GM21390 (cell line): ENCODE results near the gene ZFPM1.
"Not testable (repeated sequence)": the region's sequence is repeated elsewhere in the genome, so short reads cannot be mapped to it uniquely, and the experiment has no call there.

Source experiments
- ATAC-seq: cut with Tn5 transposase; IDR thresholded peaks from one replicate; pipeline ENCODE4 v1.9.1; 2021; ENCODE audit not compliant: unreplicated experiment

Gene ZFPM1

DNA sequence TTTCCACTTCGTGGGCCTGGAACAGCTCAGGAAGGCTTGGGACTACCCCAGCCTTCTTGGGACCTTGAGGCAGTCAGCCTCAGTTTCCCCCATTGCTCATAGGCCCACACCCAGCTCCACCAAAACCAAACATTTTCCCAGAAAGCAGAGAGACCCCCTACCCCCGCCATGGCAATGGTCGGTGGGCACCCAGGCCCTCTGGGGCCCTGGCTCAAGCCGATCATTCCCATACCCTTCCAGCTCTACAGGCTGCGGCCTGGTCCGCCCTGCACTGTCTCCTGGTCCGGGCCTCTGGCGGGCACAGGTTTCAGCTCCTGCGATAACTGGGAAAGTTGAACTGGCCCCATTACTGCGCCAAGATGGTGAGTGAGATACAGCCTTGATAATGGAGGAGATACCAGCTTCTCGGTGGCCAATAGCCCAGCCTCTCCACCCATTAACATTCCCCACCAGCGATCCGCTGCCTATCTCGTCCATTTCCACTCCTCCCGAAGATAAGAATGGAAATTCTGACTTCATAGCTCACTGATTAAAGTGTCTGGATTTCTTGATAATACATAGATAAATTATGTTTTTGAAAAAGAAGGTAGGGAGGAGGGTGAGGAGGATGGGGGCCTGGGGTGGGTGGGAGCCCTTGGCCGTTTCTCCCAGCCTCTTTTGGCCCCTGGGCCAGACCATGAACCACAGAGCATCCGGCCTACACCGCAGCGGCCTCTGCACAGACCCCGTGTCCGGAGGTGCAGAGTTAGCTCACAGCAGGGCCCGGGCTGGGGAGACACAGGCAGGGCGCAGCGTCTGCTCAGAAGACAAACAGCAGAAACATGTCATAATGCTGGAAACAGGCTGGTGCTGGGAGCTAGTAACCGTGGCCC, 11.6 kb downstream of the ZFPM1 start:
- ATAC-seq = peak; percentile 56

DNA sequence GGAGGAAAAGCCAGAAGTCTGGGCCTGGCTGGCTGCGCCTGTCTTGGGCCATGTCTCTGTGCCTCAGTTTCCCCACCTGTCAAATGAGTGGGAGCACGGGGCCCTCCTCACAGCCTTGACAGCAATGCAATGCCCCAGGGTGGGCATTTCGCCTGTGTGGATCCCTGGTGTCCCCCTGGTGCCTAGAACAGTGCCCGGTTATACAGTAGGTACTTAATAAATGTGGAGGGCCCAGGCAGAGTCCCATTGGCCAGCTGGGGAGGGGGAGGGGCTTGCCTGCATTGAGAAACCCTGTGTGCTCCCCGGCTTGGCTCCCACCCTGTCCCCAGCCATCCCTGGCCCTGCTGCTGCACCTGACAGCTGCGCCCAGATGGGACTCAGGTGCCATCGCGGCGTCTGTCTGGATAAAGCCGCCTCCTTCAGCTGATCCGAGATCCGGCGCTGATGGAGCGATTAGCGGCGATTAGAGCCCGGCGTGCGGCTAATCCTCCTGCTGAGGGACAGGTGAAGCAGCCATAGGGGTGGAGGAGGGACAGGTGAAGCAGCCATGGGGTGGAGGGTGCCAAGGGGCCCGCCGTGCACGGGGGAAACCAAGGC, 12.4 kb downstream of the ZFPM1 start:
- no peak for ATAC-seq

DNA sequence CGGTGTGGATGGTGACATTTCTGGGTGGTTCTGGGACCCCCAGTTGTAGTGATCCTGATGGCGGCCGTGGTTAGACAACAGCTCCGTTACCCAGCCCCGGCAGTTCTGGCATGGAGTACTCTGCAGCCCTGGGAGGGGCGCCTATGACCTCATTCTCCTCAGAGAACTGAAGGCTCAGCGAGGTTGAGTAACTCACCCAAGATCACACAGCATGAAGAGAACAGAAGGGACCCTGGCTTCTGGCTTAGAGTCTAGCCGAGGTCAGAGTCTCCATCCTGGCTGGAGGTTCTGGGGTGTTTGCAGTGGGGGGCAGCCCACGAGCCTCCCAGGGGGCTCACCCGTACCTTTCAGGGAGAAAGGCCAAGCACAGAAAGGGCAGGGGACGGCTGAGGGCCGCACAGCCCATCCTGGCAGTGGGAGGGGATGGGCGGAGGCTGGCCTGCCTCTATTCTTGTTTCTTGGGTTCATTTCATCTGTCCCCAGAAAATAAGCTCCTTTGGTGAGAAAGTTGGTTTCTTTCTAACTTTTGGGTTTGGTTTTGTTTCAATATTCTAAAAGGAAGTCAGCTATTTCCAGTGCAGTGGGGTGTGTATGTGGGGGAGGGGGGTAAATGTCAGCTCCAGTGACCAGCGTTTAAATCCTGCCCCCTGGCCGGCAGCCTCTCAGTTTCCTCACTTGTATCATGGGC, 13.2 kb downstream of the ZFPM1 start:
- ATAC-seq = no peak

DNA sequence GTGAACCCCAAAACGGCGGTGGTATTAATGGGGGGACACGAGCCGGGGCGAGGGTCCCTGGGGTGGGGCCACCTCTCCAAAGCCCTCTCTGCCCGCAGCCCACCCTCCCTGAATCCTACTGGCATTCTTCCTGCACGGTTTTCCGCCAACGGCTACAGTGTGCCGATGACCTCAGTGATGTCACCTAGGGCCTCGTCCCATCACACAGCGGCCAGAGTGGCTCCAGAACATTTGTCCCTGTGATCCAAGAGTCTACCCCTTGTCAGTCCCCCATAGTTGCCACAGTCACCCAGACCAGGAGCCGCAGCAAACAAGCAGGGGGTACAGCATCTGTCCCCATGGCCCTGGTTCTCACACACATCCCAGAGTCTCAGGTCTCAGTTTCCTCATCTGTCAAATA, 13.9 kb downstream of the ZFPM1 start:
- ATAC-seq = no peak

DNA sequence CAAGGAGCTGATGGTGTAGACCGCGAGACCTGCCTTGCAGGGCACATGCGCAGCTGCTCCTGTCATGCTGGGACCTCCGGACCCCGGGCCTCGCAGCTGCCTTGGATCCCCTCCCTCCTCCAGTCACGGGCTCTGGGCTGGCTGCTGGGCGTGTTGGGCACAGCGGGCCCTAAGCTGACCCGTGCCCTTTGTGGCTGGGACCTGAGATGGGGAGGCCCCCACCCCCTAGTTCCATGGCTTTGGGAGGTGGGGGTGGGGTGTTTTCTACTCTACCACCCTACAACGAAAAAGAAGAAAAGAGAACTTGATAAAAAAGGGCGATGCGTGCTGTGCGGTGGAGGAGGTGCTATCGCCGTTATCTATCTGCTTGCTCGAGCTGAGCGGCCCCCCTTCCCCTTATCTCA, 14.5 kb downstream of the ZFPM1 start:
- no peak for ATAC-seq

DNA sequence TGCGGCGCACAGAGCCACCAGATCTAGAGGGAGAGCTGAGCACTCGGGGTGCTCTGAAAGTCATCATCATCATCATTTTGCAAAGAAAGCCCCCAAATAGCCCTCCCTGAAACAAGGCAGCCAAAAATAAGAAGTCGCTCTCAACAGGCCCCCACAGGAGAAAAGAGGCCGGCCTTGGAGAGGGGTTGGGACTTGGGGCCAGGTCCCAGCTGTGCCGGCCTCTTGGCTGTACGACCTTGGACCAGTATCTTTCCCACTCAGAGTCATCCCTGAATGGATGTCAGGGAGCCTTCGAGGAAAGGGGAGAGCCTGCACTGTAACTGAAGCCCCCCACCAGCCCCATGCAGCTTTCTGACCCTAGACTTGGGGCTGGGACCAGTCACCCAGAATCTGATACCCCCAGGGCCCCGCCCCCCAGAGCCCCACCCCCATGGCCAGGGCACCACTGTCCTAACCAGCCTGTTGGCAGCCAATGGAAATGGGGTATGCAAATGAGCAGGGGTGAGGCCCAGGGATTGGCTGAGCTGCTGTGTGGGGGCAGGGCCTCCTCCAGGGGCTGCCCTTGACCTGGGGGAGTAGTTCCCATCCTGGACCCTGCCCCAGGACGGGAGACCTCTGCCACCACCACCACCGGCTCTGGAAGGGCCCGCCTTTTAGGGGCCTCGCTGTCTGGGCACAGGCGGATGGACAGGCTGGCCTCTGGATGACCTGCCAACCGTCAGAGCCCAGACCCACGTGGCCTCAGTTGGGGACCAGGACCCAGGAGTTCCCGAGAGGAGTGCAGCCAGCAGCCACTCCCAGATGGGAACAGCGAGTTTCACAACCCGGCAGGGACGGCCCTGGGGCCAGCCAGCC, 15.4 kb downstream of the ZFPM1 start:
- no peak for ATAC-seq

DNA sequence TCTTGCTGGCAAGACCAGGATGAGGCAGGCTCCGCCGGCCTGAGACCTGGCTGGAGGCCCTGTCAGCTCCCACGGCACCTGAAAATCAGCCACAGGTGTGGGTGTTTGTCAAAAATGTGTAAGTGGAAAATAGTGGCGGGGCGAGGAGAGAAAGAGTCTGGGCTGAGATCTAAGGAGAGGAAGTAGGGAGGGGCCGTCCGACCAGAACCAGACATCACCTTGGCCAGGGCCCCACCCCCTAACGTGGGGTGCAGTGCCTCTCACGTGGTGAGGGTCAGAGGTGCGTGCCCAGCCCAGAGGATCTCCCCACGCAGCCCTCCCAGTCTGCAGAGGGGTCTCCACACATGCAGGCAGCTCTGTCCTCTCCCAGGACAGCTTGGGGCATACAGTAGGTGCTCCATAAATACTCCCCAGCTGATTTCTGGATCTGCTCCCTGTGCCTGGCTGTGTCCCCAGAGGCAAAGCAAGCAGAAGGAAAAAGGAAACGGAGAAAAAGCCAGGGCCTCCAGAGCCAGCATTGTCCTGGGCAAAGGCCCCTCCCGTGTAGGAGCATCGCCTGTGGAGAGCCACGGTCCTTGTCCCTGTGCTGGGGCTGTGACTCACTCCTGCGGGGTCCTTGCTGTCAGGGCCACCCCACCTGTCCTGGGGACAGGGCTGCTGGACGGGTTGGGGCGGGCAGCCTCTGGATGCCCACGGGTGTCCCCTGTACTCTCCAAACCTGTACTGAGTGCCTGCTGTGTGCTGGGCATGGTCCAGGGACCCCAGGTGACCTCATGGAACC, 16.7 kb downstream of the ZFPM1 start:
- no peak for ATAC-seq

DNA sequence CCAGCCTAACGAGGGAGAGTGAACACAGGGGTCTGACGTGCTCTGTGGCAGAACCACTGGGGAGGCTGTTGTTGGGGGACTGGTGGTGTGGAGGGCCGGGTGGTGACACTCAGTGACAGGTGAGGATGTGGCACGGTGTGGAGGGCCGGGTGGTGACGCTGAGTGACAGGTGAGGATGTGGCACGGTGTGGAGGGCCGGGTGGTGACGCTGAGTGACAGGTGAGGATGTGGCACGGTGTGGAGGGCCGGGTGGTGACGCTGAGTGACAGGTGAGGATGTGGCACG, 17.3 kb downstream of the ZFPM1 start:
- ATAC-seq = not testable (repeated sequence)

DNA sequence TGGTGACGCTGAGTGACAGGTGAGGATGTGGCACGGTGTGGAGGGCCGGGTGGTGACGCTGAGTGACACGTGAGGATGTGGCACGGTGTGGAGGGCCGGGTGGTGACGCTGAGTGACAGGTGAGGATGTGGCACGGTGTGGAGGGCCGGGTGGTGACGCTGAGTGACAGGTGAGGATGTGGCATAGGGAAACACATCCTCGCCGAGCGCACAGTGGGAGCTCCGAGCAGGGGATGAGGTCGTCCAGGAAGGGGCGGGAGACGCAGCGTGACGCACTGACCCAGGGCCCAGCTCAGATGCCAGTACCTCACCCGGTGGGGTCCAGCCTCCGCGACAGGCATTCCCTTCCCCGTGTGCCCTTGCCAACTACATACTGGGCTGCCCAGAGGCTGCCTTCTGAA, 17.6 kb downstream of the ZFPM1 start:
- ATAC-seq = not testable (repeated sequence)

DNA sequence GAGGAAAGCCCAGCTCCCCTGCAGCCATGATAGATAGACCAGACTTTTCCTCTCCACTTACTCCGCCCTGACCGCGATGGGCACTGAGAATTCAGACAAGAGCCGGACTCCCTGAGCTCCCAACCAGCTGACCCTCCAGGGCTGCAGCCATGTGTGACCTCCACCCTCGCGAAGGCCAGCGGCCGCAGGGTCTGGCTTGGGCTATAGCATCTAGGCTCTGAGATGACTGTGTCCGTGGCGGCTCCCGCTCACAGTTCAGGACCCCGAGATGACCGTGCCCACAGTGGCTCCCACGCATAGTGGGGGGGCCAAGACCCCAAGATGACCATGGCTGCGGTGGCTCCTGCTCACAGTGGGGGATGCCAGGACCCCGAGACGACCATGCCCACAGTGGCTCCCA, 18.0 kb downstream of the ZFPM1 start:
- no peak for ATAC-seq

DNA sequence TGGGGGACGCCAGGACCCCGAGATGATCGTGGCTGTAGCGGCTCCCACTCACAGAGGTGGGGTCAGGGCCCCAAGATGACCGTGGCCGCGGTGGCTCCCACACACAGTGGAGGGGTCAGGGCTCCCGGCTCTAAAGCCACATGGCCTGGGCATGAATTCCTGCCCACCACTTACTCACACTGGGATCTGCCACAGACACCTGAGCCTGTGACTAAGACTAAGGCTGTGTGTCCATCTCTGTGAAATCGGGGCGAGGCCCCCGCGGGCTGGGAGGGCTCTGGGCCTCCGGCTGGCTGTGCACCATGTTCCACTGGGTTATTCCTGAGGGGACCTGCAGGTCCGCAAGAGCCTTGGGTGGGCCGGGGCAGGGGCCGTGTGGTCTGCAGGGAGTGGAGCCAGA, 18.5 kb downstream of the ZFPM1 start:
- no peak for ATAC-seq

DNA sequence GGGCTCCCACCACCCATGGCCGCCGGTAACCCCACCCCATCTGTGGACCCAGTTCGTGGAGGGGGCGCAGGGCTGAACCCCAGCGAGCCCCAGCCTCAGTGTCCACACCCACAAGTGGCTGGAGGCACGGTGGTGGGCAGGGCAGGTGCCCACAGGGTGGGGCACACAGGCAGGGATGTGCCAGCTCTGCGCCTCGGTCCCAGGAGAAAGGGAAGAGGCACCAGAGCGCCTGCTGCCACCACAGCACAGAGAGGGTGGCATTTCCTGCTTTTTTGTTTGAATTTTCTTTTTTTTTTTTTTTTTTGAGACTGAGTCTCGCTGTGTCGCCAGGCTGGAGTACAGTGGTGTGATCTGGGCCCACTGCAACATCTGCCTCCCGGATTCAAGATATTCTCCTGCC, 19.0 kb downstream of the ZFPM1 start:
- no peak for ATAC-seq

DNA sequence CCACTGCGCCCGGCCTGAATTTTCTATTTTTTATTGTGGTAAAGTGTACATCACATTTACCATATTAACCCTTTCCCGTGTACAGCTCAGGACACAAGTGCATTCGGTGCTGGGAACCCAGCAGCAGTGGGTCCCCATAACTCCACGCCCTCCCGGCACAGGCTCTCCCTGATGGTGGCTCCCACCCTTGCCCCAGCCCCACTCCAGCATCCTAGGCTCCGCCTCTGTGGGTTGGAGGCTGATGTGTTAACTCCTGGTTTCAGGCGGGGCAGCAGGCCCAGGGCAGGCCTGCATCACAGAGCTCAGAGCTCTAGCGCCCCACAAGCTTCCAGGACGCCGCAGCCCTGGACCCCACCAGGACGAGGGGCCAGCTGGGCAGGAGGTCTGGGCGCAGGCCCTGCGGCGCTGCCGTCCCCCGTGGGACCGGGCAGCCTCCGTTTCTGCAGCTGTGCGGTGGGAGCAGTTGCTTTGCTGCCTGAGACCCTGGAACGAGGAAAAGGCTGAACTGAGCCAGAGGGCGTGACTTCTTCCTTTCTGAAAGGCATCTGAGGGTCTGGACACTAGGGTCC, 19.6 kb downstream of the ZFPM1 start:
- ATAC-seq = no peak

DNA sequence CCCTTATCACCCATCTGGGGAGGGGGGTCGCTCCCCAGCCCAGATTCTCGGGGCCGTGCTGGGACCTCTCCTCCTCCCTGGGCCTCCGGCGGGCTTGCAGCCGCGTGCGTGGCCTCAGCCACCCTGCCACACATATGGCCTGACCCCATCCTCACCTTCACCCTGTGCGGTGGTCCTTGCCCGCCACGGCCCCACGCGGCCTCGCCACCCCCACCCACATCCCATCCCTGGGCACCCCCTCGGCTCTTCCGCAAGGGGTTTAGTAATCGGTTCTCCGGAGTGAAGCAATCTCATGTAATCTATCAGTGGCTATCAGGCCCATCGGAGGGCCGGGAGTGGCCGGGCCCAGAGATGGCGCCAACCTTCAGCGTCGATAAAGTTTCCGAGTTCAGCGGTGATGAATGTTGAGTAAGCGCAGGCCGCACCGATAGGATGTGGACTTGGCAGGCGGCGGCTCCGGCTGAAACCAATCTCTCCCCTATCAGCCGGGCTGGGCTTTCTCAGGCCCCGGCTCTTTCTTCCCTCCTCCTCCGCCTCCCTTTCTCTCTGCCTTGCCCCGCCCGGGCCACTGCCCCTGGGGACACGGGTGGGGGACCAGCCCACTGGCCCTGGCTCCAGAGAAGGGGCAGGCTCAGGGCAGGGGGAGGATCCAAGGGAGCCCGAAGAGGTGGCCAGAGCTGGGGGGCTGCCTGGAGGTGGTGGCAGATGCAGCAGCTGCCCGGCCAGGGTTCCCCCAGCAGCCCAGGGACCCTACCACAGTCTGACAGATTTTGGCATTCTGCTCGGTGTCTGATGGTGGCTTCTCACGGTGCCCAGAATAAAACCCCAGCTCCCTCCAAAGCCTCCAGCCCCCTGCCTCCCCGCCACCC, 20.8 kb downstream of the ZFPM1 start:
- ATAC-seq = no peak

DNA sequence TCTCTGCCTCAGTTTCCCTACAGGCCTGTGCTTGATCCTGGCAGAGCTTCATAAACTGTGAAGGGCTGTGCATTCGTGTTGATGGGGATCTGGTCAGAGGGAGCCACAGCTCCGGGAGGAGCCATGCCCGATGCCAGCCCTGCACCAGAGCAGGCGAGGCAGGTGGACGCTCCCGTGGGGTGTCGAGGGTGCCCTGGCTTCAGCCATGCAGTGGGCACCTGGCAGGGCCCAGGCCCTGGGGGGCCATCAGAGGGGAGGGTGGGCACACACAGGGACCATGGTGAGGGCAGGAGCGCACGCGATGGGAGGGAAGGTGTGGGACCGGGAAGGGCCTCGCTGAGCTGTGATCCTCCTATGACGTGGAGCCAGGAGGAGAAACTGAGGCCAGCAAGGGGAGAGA, 22.0 kb downstream of the ZFPM1 start:
- no peak for ATAC-seq

DNA sequence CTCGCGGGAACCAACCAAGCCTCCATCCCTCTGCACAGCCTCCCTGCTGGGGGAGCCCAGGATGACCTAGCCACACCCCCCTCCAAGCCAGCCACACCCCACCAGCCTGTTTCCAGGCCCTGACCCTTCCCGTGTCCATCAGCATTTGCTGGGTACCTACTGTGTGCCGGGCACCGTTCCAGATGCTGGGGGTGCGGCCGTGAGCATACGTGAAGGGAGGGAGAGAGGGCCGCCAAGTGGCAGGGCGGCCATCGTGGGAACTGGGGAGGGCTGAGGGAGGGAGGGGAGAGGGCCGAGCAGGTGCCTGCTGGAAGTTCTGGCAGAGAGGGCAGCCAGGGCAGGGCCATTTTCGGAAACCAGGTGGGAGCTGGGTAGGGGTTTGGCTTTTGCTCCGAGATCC, 23.1 kb downstream of the ZFPM1 start:
- no peak for ATAC-seq

DNA sequence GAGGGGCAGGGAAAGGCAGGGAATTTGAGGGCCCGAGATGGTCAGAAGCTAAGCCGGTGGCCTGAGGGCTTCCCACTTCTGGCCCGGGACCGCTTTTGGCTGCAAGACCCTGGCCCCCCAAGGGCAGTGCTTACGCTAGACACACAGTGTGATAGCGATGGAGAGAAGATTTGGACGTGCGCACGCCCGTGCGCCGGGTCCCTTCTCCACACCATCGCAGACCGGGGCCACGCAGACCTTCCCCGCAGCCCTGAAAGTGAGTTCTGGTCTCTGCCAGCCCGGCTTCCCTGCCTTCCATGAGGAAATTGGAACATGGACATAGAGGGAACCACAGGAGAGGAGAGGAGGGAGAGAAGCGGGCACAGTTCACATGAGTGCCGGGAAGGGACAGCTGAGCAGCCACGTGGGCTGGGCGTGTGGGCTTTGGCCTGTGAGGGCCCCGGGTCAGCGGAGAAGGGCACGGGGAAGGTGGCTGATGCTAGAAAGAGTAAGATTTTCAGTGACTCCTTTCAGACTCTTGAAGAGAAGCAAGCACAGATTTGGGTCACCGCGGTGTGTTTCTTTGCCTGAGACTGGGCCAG, 23.8 kb downstream of the ZFPM1 start:
- no peak for ATAC-seq

DNA sequence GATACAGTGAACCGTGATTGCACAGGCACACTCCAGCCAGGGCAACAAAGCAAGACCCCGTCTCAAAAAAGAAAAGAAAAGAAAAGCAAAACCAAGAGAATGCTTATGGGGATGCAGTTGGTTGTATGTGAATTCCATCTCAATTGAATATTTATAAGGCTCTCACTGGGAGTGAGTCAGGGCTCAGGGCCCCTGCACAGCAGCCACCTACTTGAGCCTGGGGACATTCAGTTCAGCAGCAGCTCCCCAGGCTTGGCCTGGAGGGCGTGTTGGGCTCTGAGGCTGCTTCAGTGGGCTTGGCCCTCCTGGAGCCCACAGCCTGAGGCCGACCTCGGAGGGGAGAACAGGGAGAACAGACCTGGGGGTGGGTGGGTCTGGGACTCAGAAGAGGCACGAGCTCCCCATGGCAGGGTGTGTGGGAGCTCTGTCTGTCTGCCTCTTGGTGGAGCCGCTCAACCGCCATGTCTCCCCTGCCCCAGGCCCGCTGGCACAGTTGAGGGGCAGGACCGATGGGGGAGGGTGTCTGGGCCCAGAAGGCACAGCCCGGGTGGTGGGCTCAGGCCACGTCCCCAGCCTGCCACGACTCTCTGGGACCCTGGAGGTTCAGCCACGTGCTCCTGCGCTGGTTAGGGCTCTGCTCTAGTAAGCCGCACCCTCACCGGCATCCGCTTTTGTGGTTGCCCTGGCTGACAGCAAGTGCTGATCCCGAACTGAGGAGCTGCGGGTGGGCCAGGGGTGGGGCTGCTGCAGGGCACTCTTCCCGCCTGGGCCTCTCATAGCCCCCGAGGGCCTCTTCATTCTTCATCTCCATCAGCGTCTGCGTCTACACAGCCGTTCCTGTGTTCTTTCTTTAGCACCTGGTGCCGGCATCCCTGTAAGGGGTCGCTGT, 24.8 kb downstream of the ZFPM1 start:
- ATAC-seq = no peak
